Breast epithelium (tissue), 4 donors: ENCODE measurements around the gene PARP4. TPM values are rescaled to one million over a fixed set of nuclear protein-coding genes. Genes with fewer than 3 reads are reported as not detected.
"Not testable (repeated sequence)": the region's sequence is repeated elsewhere in the genome, so short reads cannot be mapped to it uniquely, and the experiment has no call there.

Experiments
- DNase-seq, 2 donors: peaks; one replicate each; pipeline ENCODE4 v3.0.0-alpha.2; 2019; ENCODE audit warnings: low spot score in 2 of 2
- H3K27ac ChIP-seq, 2 donors: fragments of 200-600 bp; sonication (generic) in 1 of 2; one replicate each; pipeline ENCODE4 v1.5.1; 2016 to 2019; ENCODE audit warnings: mild to moderate bottlenecking in 1 of 2
- H3K27me3 ChIP-seq, 2 donors: fragments of 200-600 bp; sonication (generic) in 1 of 2; one replicate each; pipeline versions ENCODE4 v1.5.1 to v1.6.0; 2017 to 2019; ENCODE audit warnings: control low read depth in 1 of 2, mild to moderate bottlenecking in 1 of 2
- H3K36me3 ChIP-seq: fragments of 200-600 bp; one replicate; pipeline ENCODE4 v1.5.1; 2019
- H3K4me1 ChIP-seq, 2 donors: fragments of 200-600 bp; sonication (generic); one replicate each; pipeline ENCODE4 v1.5.1; 2016 to 2019; ENCODE audit warnings: control low read depth in 1 of 2
- H3K4me3 ChIP-seq, 3 donors: fragments of 200-600 bp; sonication (generic); 1 replicate in 2 of 3; 2 replicates in 1 of 3; pipeline ENCODE4 v1.5.1; 2016 to 2019; ENCODE audit warnings: mild to moderate bottlenecking in 3 of 3, moderate library complexity in 2 of 3
- H3K9me3 ChIP-seq, 2 donors: fragments of 200-600 bp; sonication (generic) in 1 of 2; one replicate each; pipeline ENCODE4 v1.5.1; 2016 to 2019; ENCODE audit warnings: control low read depth in 1 of 2
- POLR2A ChIP-seq: fragments of 450-650 bp; IDR thresholded peaks from one replicate; pipeline ENCODE4 v1.6.1; 2016; ENCODE audit warnings: antibody characterized with exemption, mild to moderate bottlenecking, moderate library complexity
- POLR2AphosphoS5 ChIP-seq, 3 donors: sonication (generic); formaldehyde crosslinking; IDR thresholded peaks; one replicate each; pipeline ENCODE4 v1.6.1; 2017; ENCODE audit warnings: antibody characterized with exemption in 3 of 3
- intact Hi-C: fragments of 100-400 bp; cut with DNase I; formaldehyde crosslinking; loops from one replicate; pipeline ENCODE4 v1.15.1; 2023; ENCODE audit warnings: low total_unique reads
- total RNA-seq, 3 donors: library from RNA; depleted of rRNA; stranded (reverse); fragments of >200 nt; gene quantifications; one replicate each; pipeline ENCODE4 v1.1.0, GENCODE V29; 2016
- TF ChIP-seq, protein P1 (sequence below), 3 donors: fragments of 450-650 bp; IDR thresholded peaks; one replicate each; pipeline ENCODE4 v1.5.1; 2016 to 2017; ENCODE audit warnings: antibody characterized with exemption in 3 of 3, mild to moderate bottlenecking in 3 of 3, moderate library complexity in 3 of 3

PARP4 gene
- total RNA-seq, 3 donors from 2014 or later = 54.1 to 67.0 (median 62.5) TPM

DNA sequence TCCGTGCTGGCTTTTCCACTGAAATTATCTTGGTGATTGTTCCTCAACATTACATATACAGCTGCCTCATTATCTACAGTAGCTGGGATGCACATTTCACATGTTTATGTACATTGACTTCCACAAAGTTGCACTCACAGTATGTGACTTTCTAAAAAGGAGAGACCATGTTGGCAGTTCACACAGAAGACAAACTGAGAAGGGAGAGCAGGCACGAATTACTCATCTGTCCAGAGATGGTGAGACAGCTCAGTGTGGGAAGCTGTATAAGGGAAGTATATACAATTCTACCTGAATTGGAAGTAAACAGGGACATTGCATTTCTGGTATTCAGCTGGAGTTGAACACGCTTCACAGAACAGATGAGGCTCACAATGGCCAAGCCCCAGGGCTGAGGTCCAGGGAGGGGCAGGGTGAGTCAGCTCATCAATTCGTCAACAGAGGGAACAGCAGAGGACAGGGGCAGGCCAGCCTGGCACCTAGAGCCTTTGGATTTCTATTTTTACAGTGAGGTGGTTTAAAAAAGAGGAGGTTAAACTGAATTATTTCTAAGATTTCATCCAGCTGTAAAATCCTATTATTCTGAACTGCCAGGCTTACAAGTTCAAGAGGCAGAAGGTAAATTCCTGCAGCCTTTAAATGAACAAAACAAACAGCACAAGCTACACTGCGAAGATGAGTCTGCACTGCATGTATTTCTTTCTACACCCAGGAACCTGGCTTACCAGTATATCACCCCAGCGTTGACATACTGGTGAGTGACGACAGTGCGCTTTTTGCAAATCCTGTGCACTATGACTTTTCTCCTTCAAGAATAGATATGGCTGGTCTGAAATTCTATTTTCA lies 9.8 kb downstream of the PARP4 start:
- no peak overlapping the region for H3K27ac ChIP-seq
- TF ChIP-seq, protein P1, sequence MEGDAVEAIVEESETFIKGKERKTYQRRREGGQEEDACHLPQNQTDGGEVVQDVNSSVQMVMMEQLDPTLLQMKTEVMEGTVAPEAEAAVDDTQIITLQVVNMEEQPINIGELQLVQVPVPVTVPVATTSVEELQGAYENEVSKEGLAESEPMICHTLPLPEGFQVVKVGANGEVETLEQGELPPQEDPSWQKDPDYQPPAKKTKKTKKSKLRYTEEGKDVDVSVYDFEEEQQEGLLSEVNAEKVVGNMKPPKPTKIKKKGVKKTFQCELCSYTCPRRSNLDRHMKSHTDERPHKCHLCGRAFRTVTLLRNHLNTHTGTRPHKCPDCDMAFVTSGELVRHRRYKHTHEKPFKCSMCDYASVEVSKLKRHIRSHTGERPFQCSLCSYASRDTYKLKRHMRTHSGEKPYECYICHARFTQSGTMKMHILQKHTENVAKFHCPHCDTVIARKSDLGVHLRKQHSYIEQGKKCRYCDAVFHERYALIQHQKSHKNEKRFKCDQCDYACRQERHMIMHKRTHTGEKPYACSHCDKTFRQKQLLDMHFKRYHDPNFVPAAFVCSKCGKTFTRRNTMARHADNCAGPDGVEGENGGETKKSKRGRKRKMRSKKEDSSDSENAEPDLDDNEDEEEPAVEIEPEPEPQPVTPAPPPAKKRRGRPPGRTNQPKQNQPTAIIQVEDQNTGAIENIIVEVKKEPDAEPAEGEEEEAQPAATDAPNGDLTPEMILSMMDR (IDR thresholded peaks at IDR 0.05) = no peak
- TF ChIP-seq POLR2AphosphoS5 (IDR thresholded peaks at IDR 0.05) = no peak
- no peak for TF ChIP-seq POLR2A
- H3K9me3 ChIP-seq = no peaks in the 10 kb centered on the region
- no peak overlapping the region for H3K4me3 ChIP-seq
- intact Hi-C loops = no loop called here
- no peaks in the 10 kb centered on the region for H3K36me3 ChIP-seq
- no peaks in the 10 kb centered on the region for H3K4me1 ChIP-seq
- no peaks in the 10 kb centered on the region for H3K27me3 ChIP-seq
- DNase-seq = peak in 1 of 2 donors; percentile 22

DNA sequence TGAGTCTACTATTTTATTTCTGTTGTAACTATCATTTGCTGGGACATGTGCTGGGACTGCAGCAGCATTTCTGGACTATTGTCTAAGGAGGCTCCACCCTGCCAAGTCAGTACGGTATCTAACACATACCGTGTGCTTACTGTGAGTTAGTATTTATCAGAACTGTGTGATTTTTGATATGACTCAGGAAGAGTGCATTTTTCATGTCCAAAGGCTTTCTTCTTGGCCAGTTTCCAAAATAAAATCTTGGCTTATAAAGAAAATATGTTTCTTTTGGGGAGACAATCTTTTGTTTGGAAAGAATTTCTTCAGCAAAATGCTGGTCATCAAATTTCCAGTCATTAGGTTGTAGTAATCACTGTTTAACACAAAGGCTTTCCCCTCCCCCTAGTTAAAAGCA lies 11.6 kb downstream of the PARP4 start:
- no peaks in the 10 kb centered on the region for H3K36me3 ChIP-seq
- no peaks in the 10 kb centered on the region for H3K4me1 ChIP-seq
- H3K27me3 ChIP-seq = no peaks in the 10 kb centered on the region
- TF ChIP-seq POLR2AphosphoS5 (IDR thresholded peaks at IDR 0.05) (no peak), POLR2A (no peak)
- TF ChIP-seq, protein P1 (IDR thresholded peaks at IDR 0.05) = no peak
- H3K9me3 ChIP-seq = no peaks in the 10 kb centered on the region
- intact Hi-C loops = no loop called here
- no peak overlapping the region for H3K4me3 ChIP-seq
- H3K27ac ChIP-seq = no peak overlapping the region
- DNase-seq = no peak

DNA sequence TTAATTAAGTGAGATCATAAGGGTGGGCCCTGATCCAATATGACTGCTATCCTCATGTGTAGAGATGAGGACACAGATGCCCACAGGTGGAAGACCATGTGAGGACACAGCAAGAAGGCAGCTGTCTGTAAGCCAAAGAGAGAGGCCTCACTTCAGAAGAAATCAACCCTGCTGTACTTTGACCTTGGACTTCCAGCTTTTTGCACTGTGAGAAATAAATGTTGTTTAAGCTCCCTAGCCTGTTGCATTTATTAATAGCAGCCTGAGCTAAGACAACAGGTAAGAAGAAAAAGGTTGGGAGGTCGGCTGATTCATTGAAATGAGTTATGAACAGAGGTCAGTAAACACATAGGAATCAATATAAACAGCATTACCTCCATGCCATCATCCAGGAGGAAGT lies 14.8 kb downstream of the PARP4 start:
- H3K36me3 ChIP-seq = peaks cover 9% of the 10 kb centered on the region
- H3K27me3 ChIP-seq = no peaks in the 10 kb centered on the region
- no peaks in the 10 kb centered on the region for H3K9me3 ChIP-seq
- intact Hi-C loops = no loop called here
- no peak for DNase-seq
- H3K27ac ChIP-seq = no peak overlapping the region
- no peak overlapping the region for H3K4me3 ChIP-seq
- TF ChIP-seq, protein P1 (IDR thresholded peaks at IDR 0.05) = no peak
- TF ChIP-seq POLR2A = no peak
- no peak for TF ChIP-seq POLR2AphosphoS5 (IDR thresholded peaks at IDR 0.05)
- H3K4me1 ChIP-seq = no peaks in the 10 kb centered on the region

DNA sequence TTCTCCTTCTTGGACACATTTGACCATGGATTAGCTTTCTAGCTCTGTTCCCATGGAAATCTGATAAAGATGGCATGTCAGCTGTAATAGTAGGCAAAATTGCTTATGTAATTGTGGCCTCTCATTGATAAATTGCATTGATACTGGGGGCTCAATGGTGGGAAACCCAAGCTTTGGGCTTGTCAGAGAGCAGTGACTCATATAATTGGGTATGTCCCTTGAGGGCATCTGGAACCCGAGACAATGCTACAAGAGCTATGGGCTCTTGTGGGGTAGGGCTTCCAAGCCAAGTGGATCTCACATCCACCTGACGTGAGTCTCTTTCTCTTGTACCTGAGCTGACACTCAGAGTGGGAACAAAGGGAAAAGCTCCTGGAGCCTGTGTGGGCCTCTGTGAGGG lies 16.3 kb downstream of the PARP4 start:
- H3K9me3 ChIP-seq, H3K27me3 ChIP-seq: not testable (repeated sequence)

DNA sequence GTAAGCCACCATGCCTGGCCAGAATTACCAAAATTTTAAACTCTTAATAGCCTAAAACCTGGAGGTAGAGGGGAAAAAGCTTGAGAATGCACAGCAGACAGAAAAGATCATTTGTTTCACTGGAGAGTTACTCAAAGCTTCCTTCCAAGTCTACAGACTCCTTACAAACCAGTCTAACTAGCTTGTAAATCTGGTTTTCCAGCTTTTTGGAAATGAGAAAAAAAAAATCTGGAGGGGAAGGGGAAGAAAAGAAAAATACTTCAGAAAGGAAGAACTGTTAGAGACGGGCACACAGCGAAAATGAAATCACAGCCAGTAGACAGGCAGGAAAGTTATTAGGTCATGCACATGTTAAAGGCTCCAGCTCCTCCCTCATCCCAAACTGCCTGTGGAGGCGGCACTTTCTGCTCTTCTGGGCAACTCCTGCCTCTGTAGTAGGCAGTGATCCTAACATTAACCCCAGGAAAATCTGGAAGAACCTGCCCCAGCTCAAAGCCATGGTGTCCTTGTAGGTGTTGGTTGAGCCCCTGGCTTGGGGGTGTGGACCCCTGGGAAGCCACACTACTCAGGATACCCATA lies 17.3 kb downstream of the PARP4 start:
- H3K4me1 ChIP-seq = no peaks in the 10 kb centered on the region
- H3K27ac ChIP-seq = peak overlapping the region; percentile 43 to 52
- peaks cover 15% of the 10 kb centered on the region for H3K36me3 ChIP-seq
- TF ChIP-seq POLR2A (no peak), POLR2AphosphoS5 (IDR thresholded peaks at IDR 0.05) (no peak)
- TF ChIP-seq, protein P1 (IDR thresholded peaks at IDR 0.05) = no peak
- H3K27me3 ChIP-seq = no peaks in the 10 kb centered on the region
- H3K9me3 ChIP-seq = no peaks in the 10 kb centered on the region
- intact Hi-C loops = no loop called here
- DNase-seq = no peak
- no peak overlapping the region for H3K4me3 ChIP-seq

More for the DNA sequence above, 16.3 kb downstream of the PARP4 start:
- H3K27ac ChIP-seq, DNase-seq, H3K4me3 ChIP-seq, H3K4me1 ChIP-seq, intact Hi-C loops: not testable (repeated sequence)
- H3K36me3 ChIP-seq = peaks cover 15% of the 10 kb centered on the region
